GM21786 (cell line): Measurements from ENCODE around the gene DSCAM.

Experiments
- ATAC-seq: cut with Tn5 transposase; IDR thresholded peaks from one replicate; pipeline ENCODE4 v1.9.1; 2021; ENCODE audit not compliant: unreplicated experiment

Gene DSCAM

GRCh38 chr21:40152476-40152875 lies 694.5 kb downstream of the DSCAM start:
- no peak for ATAC-seq

- ATAC-seq, result no peak
These were observed 695.3 kb downstream of the DSCAM start for GRCh38 chr21:40151611-40152010.

GRCh38 chr21:40146216-40146837 lies 700.6 kb downstream of the DSCAM start:
- ATAC-seq, result no peak

- ATAC-seq, result no peak
These were observed 703.0 kb downstream of the DSCAM start for GRCh38 chr21:40143822-40144525.

GRCh38 chr21:40141621-40142020 lies 705.3 kb downstream of the DSCAM start:
- no peak for ATAC-seq

GRCh38 chr21:40140675-40141074 lies 706.3 kb downstream of the DSCAM start:
- ATAC-seq, result no peak

- no peak for ATAC-seq
These were observed 707.3 kb downstream of the DSCAM start for GRCh38 chr21:40139636-40140035.

GRCh38 chr21:40136571-40136970 lies 710.4 kb downstream of the DSCAM start:
- ATAC-seq, result no peak

- ATAC-seq, result no peak
These were observed 712.0 kb downstream of the DSCAM start for GRCh38 chr21:40134731-40135492.

- ATAC-seq, result no peak
These were observed 716.5 kb downstream of the DSCAM start for GRCh38 chr21:40130476-40130875.

GRCh38 chr21:40129809-40130208 lies 717.1 kb downstream of the DSCAM start:
- no peak for ATAC-seq

- ATAC-seq, result no peak
These were observed 718.1 kb downstream of the DSCAM start for GRCh38 chr21:40128891-40129290.

GRCh38 chr21:40120940-40121575 lies 725.9 kb downstream of the DSCAM start:
- no peak for ATAC-seq

GRCh38 chr21:40118527-40118926 lies 728.4 kb downstream of the DSCAM start:
- ATAC-seq, result no peak

GRCh38 chr21:40117236-40117635 lies 729.7 kb downstream of the DSCAM start:
- no peak for ATAC-seq

- no peak for ATAC-seq
These were observed 731.2 kb downstream of the DSCAM start for GRCh38 chr21:40115775-40116174.

- no peak for ATAC-seq
These were observed 744.3 kb downstream of the DSCAM start for GRCh38 chr21:40102682-40103081.

- ATAC-seq, result no peak
These were observed 747.1 kb downstream of the DSCAM start for GRCh38 chr21:40099809-40100208.

GRCh38 chr21:40095477-40095876 lies 751.5 kb downstream of the DSCAM start:
- no peak for ATAC-seq

GRCh38 chr21:40080385-40080784 lies 766.6 kb downstream of the DSCAM start:
- no peak for ATAC-seq

- ATAC-seq, result no peak
These were observed 772.2 kb downstream of the DSCAM start for GRCh38 chr21:40074710-40075109.

GRCh38 chr21:40074198-40074597 lies 772.8 kb downstream of the DSCAM start:
- no peak for ATAC-seq
